ENCODE data around the gene GALR2.
A peak's percentile ranks its signal among the peaks of the same experiment; 100 is the strongest.

Gene GALR2

GRCh38 chr17:76094046-76094445 lies 19.5 kb downstream of the GALR2 start:
- DNase-seq (ENCODE audit: low read depth) = no peak

GRCh38 chr17:76095943-76096342 lies 21.4 kb downstream of the GALR2 start:
- no peak for DNase-seq (ENCODE audit: low read depth)

GRCh38 chr17:76097716-76098295 lies 23.2 kb downstream of the GALR2 start:
- DNase-seq (ENCODE audit: low read depth) = no peak

- DNase-seq (ENCODE audit: low read depth) = peak; percentile 21
Measured at GRCh38 chr17:76102944-76103273, 28.3 kb downstream of the GALR2 start.

- DNase-seq (ENCODE audit: low read depth) = peak; percentile 95
Measured at GRCh38 chr17:76103274-76104139, 28.9 kb downstream of the GALR2 start, which contains the start of gene EXOC7. Gene EXOC7, minus strand, starts transcription at chr17:76103787. Its CDS starts 95 bp downstream, at chr17:76103692.

- DNase-seq (ENCODE audit: low read depth) = no peak
Measured at GRCh38 chr17:76104140-76104895, 29.7 kb downstream of the GALR2 start.

- DNase-seq (ENCODE audit: low read depth) = no peak
Measured at GRCh38 chr17:76104896-76105231, 30.3 kb downstream of the GALR2 start.

- no peak for DNase-seq (ENCODE audit: low read depth)
Measured at GRCh38 chr17:76106703-76107102, 32.1 kb downstream of the GALR2 start.

GRCh38 chr17:76107509-76107908 lies 32.9 kb downstream of the GALR2 start:
- DNase-seq (ENCODE audit: low read depth) = peak; percentile 63

- no peak for DNase-seq (ENCODE audit: low read depth)
Measured at GRCh38 chr17:76111956-76112355, 37.4 kb downstream of the GALR2 start.

- DNase-seq (ENCODE audit: low read depth) = no peak
Measured at GRCh38 chr17:76115138-76115754, 40.7 kb downstream of the GALR2 start.

GRCh38 chr17:76119409-76120371 lies 45.1 kb downstream of the GALR2 start:
- DNase-seq (ENCODE audit: low read depth) = no peak

- no peak for DNase-seq (ENCODE audit: low read depth)
Measured at GRCh38 chr17:76120658-76121008, 46.1 kb downstream of the GALR2 start.

- peak; percentile 43 for DNase-seq (ENCODE audit: low read depth)
Measured at GRCh38 chr17:76121932-76122430, 47.4 kb downstream of the GALR2 start.

- DNase-seq (ENCODE audit: low read depth) = no peak
Measured at GRCh38 chr17:76122431-76123190, 48.0 kb downstream of the GALR2 start.

- no peak for DNase-seq (ENCODE audit: low read depth)
Measured at GRCh38 chr17:76123191-76123499, 48.6 kb downstream of the GALR2 start.

GRCh38 chr17:76123749-76124581 lies 49.4 kb downstream of the GALR2 start:
- no peak for DNase-seq (ENCODE audit: low read depth)

- peak; percentile 56 for DNase-seq (ENCODE audit: low read depth)
Measured at GRCh38 chr17:76124582-76125390, 50.2 kb downstream of the GALR2 start.

- no peak for DNase-seq (ENCODE audit: low read depth)
Measured at GRCh38 chr17:76125391-76125675, 50.8 kb downstream of the GALR2 start.

Measured in ELR (cell line).